Hepatocyte (in vitro differentiated cells): ENCODE measurements around the gene CEBPZ. TPM values are rescaled to one million over a fixed set of nuclear protein-coding genes. Genes with fewer than 3 reads are reported as not detected.
"Not testable (repeated sequence)": the region's sequence is repeated elsewhere in the genome, so short reads cannot be mapped to it uniquely, and the experiment has no call there.

ENCODE experiments used
- DNase-seq: peaks from one replicate; pipeline ENCODE4 v3.0.0-alpha.2; 2016; ENCODE audit warnings: low spot score
- H2AFZ ChIP-seq: fragments of 200-600 bp; sonication (generic); 2 replicates; pipeline ENCODE4 v1.6.0; 2016; ENCODE audit warnings: antibody characterized with exemption, mild to moderate bottlenecking
- H3K27ac ChIP-seq: fragments of 200-600 bp; sonication (generic); 2 replicates; pipeline ENCODE4 v1.5.1; 2016; ENCODE audit warnings: mild to moderate bottlenecking
- H3K27me3 ChIP-seq: fragments of 200-600 bp; sonication (generic); 2 replicates; pipeline ENCODE4 v1.6.1; 2016
- H3K36me3 ChIP-seq: fragments of 200-600 bp; sonication (generic); replicated peaks from 2 replicates; pipeline ENCODE4 v1.5.1; 2016; ENCODE audit warnings: low read depth; ENCODE audit not compliant: insufficient read depth
- H3K4me1 ChIP-seq: fragments of 200-600 bp; sonication (generic); 2 replicates; pipeline ENCODE4 v1.5.1; 2016; ENCODE audit warnings: mild to moderate bottlenecking, moderate library complexity; ENCODE audit not compliant: insufficient read depth
- H3K4me2 ChIP-seq: fragments of 200-600 bp; sonication (generic); 2 replicates; pipeline ENCODE4 v1.6.0; 2016
- H3K4me3 ChIP-seq: fragments of 200-600 bp; sonication (generic); 2 replicates; pipeline ENCODE4 v1.5.1; 2016; ENCODE audit warnings: mild to moderate bottlenecking
- H3K79me2 ChIP-seq: fragments of 200-600 bp; sonication (generic); 2 replicates; pipeline ENCODE4 v1.6.0; 2017; ENCODE audit warnings: mild to moderate bottlenecking
- H3K9me2 ChIP-seq: fragments of 200-600 bp; sonication (generic); replicated peaks from 2 replicates; pipeline ENCODE4 v1.6.0; 2017; ENCODE audit warnings: mild to moderate bottlenecking; ENCODE audit not compliant: insufficient read depth
- H3K9me3 ChIP-seq: fragments of 200-600 bp; sonication (generic); 2 replicates; pipeline ENCODE4 v1.5.1; 2016; ENCODE audit warnings: low read depth, mild to moderate bottlenecking
- H4K20me1 ChIP-seq: fragments of 200-600 bp; sonication (generic); 2 replicates; pipeline ENCODE4 v1.6.0; 2016; ENCODE audit warnings: mild to moderate bottlenecking; ENCODE audit not compliant: insufficient read depth, poor library complexity, severe bottlenecking
- CTCF ChIP-seq: fragments of 200-600 bp; sonication (generic); IDR thresholded peaks from 2 replicates; pipeline ENCODE4 v1.5.1; 2016; ENCODE audit warnings: antibody characterized with exemption, mild to moderate bottlenecking; ENCODE audit not compliant: poor library complexity
- EZH2 ChIP-seq: fragments of 200-600 bp; sonication (generic); IDR thresholded peaks from 2 replicates; pipeline ENCODE4 v1.6.1; 2016; ENCODE audit warnings: antibody characterized with exemption, mild to moderate bottlenecking, borderline replicate concordance
- EZH2phosphoT487 ChIP-seq: fragments of 200-600 bp; sonication (generic); IDR thresholded peaks from one replicate; pipeline ENCODE4 v1.6.1; 2018; ENCODE audit warnings: antibody characterized with exemption, mild to moderate bottlenecking, low read depth, moderate library complexity; ENCODE audit not compliant: unreplicated experiment, severe bottlenecking
- WGBS: methylation state at CpG from one replicate; pipeline ENCODE4 v1.1.6; 2016; ENCODE audit warnings: low lambda C conversion rate; ENCODE audit errors: missing lambda C conversion rate; 5-methylcytosine and 5-hydroxymethylcytosine counted together
- polyA plus RNA-seq: library from polyadenylated mRNA; unstranded; fragments of >200 nt; fragmentation: Nextera tagmentation; extraction: Ambion mirVana; gene quantifications from 2 replicates; pipeline ENCODE4 v1.2.1, GENCODE V29; 2016
- total RNA-seq: library from RNA; depleted of rRNA; stranded (reverse); fragments of >200 nt; gene quantifications from 2 replicates; pipeline ENCODE4 v1.2.3, GENCODE V29; 2014

Gene CEBPZ
- total and polyA plus RNA-seq, 2 experiments from 2014 or later: 21.5 to 40.3 TPM

DNA sequence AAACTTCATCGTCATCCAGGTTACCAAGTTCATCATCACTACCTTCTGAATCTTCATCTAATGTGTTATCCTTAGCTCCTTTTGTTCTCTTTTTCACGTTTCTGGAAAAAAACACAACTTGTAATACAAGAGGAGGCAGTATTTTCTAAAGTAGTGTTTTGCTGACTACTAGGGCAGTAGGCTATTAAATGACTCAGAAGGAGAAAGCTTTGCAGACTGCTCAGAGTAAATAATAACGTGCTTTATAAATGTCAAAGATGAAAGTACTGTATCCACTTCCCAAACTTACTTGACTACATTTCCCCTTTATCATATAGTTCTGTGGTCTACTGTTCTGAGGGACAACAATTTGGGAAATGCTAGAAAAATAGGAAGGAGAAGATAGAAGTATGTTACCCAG is 19.5 kb downstream of the CEBPZ start:
- H2AFZ ChIP-seq: no peak overlapping the region
- no peak overlapping the region for H3K4me3 ChIP-seq
- H3K9me2 ChIP-seq: no peaks in the 10 kb centered on the region
- no peaks in the 10 kb centered on the region for H3K4me1 ChIP-seq
- H4K20me1 ChIP-seq: no peaks in the 10 kb centered on the region
- no peaks in the 10 kb centered on the region for H3K27me3 ChIP-seq
- no peaks in the 10 kb centered on the region for H3K9me3 ChIP-seq
- DNase-seq: no peak
- H3K27ac ChIP-seq: no peak overlapping the region
- 93% methylated on average over 3 of the region's 3 CpGs for WGBS
- H3K79me2 ChIP-seq: peaks cover 20% of the 10 kb centered on the region
- peaks cover under 1% of the 10 kb centered on the region for H3K36me3 ChIP-seq
- TF ChIP-seq CTCF (no peak), EZH2 (no peak), EZH2phosphoT487 (no peak)
- H3K4me2 ChIP-seq: no peak overlapping the region

DNA sequence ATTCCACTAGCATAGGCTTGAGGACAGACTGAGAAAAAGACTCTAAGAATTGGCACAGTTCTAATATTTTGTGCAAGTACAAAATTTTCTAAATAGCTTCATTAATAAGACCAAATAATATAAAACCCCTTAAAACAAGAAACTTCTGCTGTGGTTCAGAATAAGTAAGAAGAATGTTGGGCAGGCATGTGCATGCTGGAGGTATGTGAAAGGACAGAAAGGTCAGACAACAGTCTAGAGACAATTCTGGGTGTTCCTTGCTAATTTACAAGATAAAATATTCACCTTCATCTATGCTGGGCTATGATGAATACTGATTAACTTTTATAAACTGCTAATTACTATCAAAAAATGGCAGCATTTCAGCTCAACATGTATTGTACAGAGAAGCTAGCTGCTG is 20.2 kb downstream of the CEBPZ start:
- H3K79me2 ChIP-seq: peaks cover 25% of the 10 kb centered on the region
- no peaks in the 10 kb centered on the region for H3K9me3 ChIP-seq
- H2AFZ ChIP-seq: no peak overlapping the region
- no peaks in the 10 kb centered on the region for H3K9me2 ChIP-seq
- H3K36me3 ChIP-seq: peaks cover 7% of the 10 kb centered on the region
- H3K4me1 ChIP-seq: no peaks in the 10 kb centered on the region
- no peaks in the 10 kb centered on the region for H3K27me3 ChIP-seq
- no peak overlapping the region for H3K4me3 ChIP-seq
- no peak overlapping the region for H3K4me2 ChIP-seq
- H3K27ac ChIP-seq: no peak overlapping the region
- no peak for DNase-seq
- TF ChIP-seq EZH2phosphoT487: no peak
- no peak for TF ChIP-seq EZH2
- TF ChIP-seq CTCF: no peak
- H4K20me1 ChIP-seq: no peaks in the 10 kb centered on the region

GRCh38 chr2:37206760-37207159 is 24.6 kb downstream of the CEBPZ start:
- H3K36me3 ChIP-seq: peaks cover 13% of the 10 kb centered on the region
- peaks cover 28% of the 10 kb centered on the region for H3K79me2 ChIP-seq
- H3K9me3 ChIP-seq, H3K9me2 ChIP-seq, H3K27ac ChIP-seq, H4K20me1 ChIP-seq, H3K4me1 ChIP-seq, H3K4me3 ChIP-seq, H3K4me2 ChIP-seq, DNase-seq, H3K27me3 ChIP-seq, H2AFZ ChIP-seq: not testable (repeated sequence)
- WGBS: 98% methylated on average over 2 of the region's 2 CpGs

- WGBS: 80% methylated on average over 5 of the region's 5 CpGs
- H3K27me3 ChIP-seq: no peaks in the 10 kb centered on the region
- no peak overlapping the region for H3K27ac ChIP-seq
- H3K79me2 ChIP-seq: peaks cover 28% of the 10 kb centered on the region
- no peak for DNase-seq
- no peak overlapping the region for H2AFZ ChIP-seq
- H3K4me2 ChIP-seq: no peak overlapping the region
- no peak overlapping the region for H3K4me3 ChIP-seq
- no peaks in the 10 kb centered on the region for H3K9me3 ChIP-seq
- H3K9me2 ChIP-seq: no peaks in the 10 kb centered on the region
- H3K4me1 ChIP-seq: no peaks in the 10 kb centered on the region
- H3K36me3 ChIP-seq: peaks cover 13% of the 10 kb centered on the region
- TF ChIP-seq EZH2phosphoT487 (no peak), EZH2 (no peak), CTCF (no peak)
- H4K20me1 ChIP-seq: no peaks in the 10 kb centered on the region
These were observed 25.6 kb downstream of the CEBPZ start for GRCh38 chr2:37205689-37206341.

DNA sequence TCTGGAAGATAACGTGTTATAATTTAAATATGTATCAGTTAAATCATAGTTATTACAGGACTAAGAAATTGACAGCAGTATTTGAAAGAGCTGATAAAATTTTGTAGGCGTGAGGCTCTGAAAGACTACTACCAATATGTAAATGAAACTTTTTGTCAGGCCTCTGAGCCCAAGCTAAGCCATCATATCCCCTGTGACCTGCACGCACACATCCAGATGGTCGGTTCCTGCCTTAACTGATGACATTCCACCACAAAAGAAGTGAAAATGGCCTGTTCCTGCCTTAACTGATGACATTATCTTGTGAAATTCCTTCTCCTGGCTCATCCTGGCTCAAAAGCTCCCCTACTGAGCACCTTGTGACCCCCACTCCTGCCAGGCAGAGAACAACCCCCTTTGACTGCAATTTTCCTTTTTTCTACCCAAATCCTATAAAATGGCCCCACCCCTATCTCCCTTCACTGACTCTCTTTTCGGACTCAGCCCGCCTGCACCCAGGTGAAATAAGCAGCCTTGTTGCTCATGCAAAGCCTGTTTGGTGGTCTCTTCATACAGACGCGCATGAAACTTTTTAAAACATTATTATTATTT is 26.2 kb downstream of the CEBPZ start:
- not testable (repeated sequence) for H3K27ac ChIP-seq, H3K9me2 ChIP-seq, H3K4me3 ChIP-seq, H3K27me3 ChIP-seq, H2AFZ ChIP-seq, H3K4me1 ChIP-seq, DNase-seq, H3K9me3 ChIP-seq, H3K4me2 ChIP-seq, H4K20me1 ChIP-seq
- H3K79me2 ChIP-seq: peaks cover 28% of the 10 kb centered on the region
- peaks cover 13% of the 10 kb centered on the region for H3K36me3 ChIP-seq
- WGBS: 79% methylated on average over 8 of the region's 8 CpGs
